ENCODE data around the gene DDX23.
"Not testable (repeated sequence)": the region's sequence is repeated elsewhere in the genome, so short reads cannot be mapped to it uniquely, and the experiment has no call there.

The DDX23 gene

DNA sequence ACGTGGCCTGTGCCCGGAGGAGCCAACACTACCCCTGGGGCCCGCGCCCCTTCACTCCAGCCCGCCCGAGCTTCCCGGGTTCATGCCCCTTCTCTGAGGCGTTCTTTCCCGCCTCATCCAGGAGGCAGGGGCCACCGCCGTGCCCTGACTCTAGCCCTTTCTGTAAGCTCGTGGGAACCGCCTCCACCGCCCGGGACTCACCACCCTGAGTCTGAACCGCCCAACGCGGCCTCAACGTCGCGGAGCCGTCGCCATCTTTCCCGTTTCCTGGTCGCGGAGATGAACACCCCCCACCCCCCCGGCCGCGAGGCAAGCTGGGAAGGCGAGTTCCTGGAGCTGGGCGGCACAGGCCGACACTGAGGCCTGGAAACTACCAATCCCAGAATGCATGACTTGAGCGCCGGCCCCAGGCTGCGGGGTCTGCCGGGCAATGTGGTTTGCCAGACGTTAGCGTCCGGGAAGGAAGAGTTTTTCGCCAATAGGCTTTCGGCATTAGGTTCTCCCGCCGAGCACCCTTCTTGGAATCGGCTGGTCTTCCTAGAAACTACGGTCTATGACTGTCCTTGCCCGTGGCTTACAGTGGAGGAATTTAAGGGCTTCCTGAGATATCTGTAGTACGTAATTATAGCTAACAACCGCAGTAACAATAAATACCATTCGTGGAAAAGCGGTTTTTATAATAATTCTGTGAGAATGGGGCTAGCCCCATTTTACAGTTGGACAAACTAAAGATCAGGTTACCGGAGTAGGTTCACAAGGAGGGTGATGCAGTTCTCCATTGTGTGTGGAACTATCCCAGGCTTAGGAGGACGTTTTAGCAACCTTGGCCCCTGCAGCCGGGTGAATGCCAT, at the start of gene DDX23:
TSS of gene DDX23 (minus strand) at position 281 of the 851 bp plus-strand sequence. CDS start 6,381 bp downstream, outside the sequence.
- peak; percentile 96 for DNase-seq

DNA sequence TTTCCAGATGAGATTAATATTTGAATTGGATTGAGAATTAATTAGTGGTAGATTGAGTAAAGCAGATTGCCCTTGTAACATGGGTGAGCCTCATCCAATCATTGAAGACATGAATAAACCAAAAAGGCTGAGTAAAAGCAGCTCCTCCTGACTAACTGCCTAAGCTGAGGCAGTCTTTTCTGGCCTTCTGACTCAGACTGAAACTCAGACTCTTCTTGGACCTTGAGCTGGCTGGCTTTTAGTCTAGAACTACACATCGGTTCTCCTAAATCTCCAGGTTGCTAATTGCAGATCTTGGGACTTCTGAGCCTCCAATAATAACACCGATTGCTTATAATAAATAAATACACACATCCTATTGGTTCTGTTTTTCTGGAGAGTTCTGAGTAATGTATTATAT, 49.3 kb upstream of the DDX23 start:
- no peak for DNase-seq

DNA sequence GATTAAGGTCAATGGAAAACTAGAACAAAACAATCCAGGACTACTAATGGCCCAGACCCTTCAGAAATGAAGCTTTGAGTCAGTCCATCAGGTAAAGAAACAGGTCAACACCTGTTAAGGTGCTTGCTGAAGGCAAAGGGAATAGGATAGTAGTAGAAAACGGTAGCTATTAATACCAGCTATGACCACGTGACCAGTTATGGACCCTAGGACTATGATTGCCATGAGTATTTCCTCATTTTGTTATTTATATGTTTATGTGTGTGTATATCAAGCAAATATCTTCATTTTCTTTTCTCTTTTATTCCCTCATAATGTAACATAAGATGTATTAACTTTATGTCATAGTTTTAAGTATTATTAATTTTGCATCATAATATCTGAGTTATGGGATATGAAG, 47.7 kb upstream of the DDX23 start:
- DNase-seq = no peak

DNA sequence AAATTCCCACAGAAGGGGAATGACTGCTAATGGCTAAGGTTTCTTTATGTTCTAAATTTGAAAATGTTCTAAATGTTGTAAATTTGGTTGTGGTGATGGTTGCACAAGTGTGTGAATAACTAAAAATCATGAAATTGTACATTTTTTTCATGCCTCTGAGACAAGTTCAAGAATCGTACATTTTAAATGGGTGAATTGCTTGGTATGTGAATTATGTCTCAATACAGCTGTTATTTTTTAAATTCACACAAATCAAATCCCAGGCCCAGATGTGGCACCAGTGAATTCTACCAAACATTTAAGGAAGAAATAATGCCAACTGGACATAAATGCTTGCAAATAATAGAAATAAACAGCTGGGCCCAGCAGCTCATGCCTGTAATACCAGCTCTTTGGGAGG, 42.3 kb upstream of the DDX23 start:
- no peak for DNase-seq

DNA sequence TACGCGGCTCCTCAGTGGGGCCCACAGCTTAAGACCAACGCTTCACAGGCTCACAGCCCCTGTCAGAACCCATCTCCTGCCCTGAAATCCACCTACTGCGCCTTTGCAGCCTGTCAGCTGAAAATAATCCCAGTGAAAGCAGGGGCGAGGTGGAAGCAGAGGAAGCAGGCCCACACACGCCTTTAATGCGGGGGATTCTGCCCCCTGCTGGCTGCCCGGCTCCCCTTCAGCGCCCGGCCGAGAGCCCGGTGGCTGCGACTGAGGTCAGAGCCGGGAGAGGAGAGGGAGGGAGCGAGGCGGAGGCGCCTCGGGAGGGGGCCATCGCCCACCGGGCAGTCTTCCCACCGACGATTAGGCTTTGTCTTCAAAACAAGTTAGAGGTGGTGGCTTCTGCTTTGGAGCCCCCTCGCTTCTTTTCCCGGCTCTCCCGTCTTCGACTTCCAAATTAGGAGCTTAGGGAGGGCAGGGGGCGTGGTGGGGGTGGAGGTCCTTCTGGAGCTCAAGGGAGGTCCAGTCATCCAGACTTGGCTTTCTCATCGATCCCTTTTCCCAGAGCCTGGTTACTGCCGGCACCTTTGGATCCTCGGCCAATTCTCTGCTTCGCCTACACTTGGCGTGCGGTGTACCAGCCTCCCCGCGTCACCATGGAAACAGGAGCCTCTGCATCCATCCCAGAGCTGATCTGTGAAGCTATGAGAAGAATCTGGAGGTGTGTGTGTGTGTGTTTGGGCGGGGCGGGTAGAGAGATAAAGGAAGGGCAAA, 38.9 kb upstream of the DDX23 start:
- DNase-seq = no peak

DNA sequence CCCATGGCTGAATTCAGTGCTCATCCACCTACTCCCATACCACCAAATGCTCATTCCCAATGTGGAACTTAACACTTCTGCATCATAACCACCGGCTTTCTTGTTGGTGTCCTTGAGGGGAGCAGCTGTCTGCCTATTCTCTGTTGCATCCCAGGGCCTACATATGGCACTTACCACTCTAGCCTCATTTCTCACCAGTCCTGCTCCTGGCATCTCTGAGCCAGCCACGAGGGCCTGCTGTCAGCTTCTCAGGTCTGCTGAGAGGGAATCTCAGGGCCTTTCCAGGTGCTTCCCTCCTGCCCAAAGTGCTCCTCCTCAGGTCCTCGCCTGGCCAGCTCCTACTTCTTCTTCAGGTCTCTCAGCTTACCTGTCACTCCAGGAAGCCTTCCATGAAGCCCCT, 37.7 kb upstream of the DDX23 start:
- no peak for DNase-seq

DNA sequence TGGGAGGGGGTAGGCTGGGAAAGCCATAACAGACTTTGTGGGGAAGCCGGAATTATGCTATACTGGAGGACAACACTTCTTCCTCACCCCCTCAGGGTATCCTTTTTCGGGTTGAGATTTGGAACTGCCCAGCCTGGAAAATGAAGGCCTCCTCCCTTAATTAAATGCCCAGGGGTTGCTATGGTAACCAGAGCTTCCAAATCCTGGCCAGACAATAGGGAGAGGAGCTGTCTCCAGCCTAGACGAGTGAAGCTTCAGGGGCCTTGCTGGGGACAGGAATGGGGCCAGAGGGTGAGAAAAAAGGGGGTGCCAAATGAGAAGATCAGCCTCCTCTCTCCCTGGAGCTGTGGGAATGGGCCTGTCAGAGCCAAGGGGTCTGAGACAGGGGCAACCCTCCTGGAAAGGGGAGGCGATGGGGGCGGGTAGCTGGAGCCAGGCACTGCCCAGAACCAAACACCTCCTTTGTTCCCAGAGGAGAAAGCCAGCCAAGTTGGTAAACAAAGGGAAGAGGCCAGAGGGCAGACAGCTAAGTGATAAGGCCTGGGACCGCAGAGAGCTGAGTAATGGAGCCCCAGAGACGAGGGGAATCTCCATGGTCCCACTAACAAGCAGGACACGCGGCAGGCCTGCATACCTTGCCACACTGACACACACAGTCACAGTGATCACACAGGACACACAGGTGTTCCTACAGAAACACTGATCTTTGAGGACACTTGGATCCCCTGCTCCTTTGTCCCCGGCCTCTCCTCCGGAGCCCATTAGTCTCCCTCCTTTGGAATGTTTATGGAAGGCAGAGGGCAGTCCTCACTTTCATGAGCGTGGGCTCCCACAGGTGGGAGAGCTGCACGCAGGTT, 31.6 kb upstream of the DDX23 start:
- no peak for DNase-seq

DNA sequence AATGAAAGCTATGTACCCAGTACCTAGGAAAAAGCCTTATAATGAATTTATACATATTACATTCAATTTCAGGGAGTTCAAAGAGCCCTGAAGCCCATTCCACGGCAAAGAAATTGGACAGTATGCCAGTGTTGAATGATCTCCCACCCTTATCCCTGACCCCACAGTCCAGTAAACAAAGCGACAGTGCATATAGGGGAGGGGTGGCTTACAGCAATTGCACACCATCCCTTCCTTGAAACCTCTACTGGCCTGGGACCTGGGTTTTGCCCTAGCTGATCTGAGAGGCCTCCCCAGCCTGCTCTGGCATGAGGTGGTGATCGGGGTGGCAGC, 31.0 kb upstream of the DDX23 start:
- DNase-seq = no peak

DNA sequence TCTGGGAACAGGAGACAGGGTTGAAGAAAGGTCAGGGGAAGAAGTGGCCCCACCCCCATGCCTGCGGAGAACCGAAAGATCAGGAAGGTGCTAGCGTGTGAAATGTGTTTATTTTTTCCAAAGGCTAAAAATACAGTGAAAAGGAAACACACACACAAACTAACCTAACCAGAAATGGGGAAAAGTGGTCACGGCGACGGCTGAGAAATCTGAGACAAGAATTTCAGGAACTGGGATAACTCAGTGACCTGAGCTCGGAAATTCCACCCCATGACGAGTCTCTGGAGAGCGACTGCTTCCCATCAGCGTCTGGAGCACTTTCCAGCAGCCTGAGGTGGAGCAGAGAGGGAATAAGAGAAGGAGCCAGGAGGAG, 30.3 kb upstream of the DDX23 start:
- no peak for DNase-seq

DNA sequence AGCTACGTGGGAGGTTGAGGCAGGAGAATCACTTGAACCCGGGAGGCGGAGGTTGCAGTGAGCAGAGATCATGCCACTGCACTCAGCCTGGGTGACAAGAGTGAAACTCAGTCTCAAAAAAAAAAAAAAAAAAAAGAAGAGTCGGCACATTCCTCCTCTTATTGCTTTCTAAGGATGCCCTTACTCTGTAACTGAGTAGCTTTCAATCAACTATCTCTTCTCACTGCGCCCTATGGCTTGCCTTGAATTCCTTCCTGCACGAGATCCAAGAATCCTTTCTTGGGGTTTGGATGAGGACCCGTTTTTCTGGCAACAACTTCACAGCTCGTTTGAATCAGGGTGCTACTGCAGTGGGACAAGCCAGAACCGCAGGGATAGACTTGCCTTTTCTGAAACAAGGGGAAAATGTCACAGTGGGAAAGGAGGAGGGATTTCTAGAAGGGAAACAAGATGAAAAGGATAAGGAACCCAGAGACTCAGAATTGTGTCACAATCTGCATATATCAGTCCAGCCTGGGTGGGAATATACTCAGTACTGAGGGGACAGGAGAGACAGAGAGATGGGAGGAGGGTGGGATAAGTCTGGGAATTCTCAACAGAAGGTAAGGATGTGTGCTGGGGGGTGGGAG, 29.8 kb upstream of the DDX23 start:
- DNase-seq = no peak

DNA sequence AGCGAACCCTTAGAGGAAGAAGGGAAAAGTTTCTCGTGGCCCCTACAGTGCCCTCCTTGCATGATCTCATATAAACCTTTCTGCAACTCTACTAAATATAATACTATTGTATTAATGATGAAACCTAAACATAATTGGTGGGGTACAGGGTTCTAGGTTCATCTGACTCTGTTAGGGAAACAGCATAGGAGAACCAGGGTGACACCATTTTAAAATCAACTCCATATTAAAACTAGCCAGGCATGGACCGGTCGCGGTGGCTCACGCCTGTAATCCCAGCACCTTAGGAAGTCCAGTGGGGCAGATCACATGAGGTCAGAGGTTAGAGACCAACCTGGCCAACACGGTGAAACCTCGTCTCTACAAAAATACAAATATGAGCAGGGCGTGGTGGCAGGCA, 28.7 kb upstream of the DDX23 start:
- no peak for DNase-seq

DNA sequence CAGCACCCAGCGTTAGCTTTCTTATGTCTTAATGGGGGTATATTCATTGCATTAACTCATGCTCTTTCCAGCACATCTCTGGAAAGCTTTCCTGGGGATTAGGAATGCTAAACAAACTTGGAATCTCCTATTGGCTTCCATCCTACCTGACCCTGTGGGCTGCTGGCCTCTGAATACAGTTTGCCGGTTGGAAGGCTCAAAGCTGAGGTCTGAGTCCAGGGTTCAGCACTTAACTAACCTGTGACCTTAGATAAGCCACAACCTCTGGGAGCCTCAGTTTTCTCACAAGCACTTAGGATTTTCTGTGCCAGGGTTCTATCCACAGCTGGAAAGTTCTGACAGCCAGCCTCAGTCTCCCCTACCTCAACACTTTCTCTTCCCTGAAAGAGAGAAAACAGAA, 26.6 kb upstream of the DDX23 start:
- DNase-seq = no peak

DNA sequence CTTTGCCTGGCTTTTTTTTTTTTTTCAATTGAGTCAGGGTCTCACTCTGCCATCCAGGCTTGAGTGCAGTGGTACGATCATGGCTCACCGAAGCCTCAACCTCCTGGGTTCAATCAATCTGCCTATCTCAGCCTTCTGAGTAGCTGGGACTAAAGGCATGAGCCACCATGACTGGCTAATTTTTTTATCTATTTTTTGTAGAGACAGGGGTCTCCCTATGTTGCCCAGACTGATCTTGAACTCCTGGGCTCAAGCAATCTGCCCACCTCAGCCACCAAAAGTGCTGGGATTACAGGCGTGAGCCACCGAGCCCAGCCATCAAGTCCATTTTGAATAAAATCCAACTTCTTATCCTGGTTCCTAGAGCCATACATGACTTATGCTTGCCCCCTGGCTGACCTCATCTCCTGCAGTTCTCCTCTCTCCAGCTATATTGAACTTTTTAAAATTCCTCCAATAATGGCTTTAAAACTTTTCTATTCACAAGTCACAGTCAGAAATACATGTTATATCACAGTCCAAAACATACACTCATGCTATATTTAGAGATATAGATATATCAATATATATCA, 24.1 kb upstream of the DDX23 start:
- DNase-seq = no peak

DNA sequence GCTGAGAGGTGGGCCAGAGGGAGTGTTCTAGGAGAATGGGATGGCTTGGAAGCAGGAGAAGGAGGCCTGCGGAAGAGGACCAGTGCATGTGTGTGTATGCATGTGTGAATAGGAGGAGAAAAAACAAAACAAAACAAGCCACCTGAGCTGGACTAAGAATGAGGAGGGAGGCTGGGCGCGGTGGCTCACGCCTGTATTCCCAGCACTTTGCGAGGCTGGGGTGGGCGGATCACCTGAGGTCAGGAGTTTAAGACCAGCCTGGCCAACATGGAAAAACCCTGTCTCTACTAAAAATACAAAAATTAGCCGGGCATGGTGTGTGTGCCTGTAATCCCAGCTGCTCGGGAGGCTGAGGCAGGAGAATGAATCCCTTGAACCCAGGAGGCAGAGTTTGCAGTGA, 21.6 kb upstream of the DDX23 start:
- not testable (repeated sequence) for DNase-seq

DNA sequence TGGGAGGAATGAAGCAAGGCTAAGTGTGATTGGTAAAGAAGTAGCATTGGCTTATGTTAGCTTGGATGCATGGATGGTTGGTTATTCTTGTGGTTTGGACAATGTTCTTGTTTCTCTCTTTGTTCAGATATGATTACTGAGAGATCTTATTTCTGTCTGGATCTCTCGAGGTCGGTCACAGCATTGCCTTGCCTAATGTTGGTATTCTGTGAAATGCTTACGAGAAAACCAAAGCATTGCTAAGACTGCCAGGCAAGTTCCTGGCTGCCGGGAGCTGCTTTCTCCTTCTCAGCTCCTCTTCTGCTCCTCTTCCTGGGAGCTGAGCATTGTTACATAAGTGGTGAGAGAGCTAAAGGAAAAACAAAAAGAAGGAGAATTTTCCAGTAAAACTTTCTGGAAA, 21.1 kb upstream of the DDX23 start:
- DNase-seq = no peak

DNA sequence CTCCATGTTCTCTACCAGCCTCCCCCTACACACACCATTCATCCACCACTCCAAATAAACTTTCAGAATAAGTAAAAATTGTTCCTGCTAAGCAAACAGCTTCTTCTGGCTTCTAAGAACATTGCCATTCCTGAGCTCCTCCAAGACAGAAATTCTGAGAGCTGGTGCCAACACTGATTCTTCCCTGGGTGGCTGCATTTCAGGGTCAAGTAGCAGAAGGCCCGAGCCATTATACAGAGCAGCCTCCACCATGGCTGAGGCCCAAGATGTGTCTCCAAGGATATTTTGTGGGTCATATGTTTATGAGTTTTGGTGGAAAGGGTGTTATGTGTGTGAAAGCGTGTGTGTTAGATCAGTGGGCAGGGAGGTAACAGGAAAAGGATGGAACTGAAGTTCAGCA, 17.2 kb upstream of the DDX23 start:
- no peak for DNase-seq

DNA sequence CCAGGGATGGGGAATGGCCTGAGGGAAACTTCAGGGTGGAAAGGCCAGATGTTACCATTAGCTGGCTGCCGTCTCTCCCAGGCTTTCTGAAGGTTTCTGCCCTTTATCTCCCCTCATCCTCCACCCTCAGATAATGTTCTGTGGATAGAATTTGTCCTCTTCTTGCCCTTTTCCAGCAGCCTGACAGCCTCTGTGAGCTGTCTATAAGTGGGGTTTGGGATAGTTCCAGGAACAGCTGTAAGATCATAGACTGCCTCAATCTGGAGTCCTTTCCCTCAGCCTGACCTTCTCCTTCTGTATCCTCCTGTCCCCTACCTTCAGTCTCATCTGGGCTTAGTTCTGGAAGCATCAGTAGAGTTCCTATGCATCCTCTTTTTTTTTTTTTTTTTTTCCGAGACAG, 16.5 kb upstream of the DDX23 start:
- no peak for DNase-seq

DNA sequence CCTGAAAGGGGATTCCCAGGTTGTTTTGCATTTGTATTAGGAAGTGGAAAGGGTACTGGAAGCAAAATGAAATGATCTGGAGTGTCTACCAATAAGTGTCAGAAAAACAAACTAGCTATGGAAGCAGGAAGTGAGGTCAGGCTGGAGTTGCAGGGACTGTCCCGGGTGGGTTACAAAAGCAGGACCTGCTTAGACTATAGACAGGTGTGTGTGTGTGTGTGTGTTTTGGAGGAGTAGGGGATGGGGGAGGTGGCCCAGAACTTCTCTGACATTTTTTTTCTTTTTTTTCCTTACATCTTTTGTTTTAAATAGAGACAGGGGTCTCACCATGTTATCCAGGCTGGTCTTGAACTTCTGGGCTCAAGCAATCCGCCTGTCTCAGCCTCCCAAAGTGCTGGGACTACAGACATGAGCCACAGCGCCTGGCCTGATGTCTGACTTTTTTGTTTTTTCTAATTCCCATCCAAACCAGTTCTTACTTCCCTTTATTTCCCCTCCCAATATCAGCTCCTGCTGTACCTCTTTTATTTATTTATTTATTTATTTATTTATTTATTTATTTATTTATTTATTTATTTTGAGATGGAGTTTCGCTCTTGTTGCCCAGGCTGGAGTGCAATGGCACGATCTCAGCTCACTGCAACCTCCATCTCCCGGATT, 14.2 kb upstream of the DDX23 start:
- no peak for DNase-seq

DNA sequence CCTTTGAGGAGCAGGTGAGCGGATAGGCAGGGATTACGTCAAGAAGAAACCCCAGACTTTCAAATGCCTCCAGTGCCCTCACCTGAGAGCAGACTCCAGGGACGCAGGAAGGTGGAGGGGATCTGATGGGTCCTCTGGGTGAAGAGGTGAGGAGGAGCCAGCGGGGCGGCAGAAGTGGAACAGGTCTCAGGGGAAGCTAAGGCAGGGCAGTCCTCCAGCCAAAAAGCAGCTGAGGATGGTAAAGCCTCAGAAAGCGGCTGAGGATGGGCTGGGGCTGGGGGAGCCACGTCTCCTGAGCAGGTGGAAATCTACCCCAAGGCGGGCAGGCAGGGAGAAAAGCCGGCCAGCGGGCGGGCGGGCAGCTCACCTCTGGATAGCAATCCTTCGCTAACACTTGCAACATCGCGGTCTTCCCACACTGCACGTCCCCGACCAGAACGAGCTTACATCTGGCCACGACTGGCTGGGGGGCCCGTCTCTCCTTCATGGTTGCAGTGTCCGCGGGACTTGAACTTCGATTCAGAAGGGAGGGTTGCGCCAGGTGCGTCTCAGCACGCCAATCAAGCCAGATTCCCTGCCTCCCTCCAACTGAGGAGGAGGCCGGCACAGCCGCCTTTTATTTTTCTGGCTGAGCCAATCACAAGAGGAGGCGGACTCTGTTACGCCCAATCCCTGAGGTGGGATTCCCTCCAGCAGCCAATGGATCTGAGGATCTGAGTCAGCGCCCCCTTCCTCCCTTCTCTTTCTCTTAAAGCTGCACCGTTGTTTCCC, 13.5 kb upstream of the DDX23 start, which contains the start of gene RND1:
TSS of gene RND1 (minus strand) at position 590 of the 771 bp plus-strand sequence. CDS start at position 487, 103 bp downstream.
- peak; percentile 77 for DNase-seq

DNA sequence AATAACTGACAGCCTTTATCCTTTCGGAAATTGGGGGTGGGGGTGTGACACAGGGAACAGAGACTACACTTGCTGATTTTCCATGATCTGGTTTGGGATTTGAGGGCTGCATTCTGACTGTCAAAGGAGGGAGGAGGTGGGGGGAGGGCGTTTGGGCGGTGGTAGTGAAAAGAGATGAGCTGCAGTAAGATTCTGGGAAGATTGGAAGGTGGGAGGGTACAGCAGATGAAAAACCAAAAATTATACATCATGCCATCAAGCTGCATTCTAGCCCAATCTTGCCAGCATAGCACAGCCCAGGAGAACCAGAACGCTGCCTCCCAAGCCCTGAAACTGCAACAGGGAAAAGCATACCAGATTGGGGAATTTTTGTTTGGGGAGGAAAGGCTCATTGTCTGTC, 11.3 kb upstream of the DDX23 start:
- DNase-seq = no peak

DNA sequence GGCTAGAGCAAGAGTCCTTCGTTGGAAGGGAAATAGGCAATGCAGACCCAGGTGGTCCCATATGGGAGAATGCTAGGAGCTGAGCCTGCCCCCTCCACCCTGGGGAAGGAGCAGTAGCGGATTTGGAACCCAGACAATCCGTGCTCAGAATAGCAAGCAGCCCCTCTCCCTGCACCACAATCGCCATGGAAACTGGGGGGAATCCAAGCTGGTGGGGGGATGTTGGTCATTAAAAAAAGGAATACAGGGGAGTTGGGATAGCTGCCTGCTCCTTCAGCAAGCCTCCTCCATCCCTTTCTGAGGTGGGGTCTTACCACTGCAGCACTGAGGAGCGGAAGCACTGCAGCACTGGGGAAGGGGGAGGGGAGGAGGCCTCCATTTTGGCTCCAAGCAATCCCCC, 10.8 kb upstream of the DDX23 start:
- no peak for DNase-seq
